ENCODE results near the gene LY9.
"Not testable (repeated sequence)": the region's sequence is repeated elsewhere in the genome, so short reads cannot be mapped to it uniquely, and the experiment has no call there.

LY9 gene

GRCh38 chr1:160863774-160864131 lies 67.8 kb downstream of the LY9 start:
- no peak for DNase-seq (ENCODE audit: extremely low read depth in 1 of 2, low read depth in 1 of 2)

DNA sequence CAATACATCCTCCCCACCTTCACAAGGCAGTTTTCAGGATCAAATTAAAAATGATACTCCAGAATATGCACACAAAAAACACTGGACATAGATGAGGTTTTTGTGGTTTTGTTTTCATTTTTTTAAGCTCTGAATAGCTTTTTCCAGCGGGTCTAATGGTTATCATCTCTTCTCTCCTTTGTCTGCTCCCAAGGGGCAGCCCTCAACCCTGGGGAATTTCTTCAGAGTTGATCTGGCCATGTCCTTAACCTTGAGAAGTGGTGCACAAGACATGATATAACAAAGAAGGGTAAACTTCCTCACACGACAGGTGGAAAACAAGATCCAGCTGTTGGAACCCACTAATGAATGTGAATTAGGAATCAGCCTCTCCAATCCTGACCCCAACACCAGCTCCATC lies 68.2 kb downstream of the LY9 start:
- no peak for DNase-seq (ENCODE audit: extremely low read depth in 1 of 2, low read depth in 1 of 2)

DNA sequence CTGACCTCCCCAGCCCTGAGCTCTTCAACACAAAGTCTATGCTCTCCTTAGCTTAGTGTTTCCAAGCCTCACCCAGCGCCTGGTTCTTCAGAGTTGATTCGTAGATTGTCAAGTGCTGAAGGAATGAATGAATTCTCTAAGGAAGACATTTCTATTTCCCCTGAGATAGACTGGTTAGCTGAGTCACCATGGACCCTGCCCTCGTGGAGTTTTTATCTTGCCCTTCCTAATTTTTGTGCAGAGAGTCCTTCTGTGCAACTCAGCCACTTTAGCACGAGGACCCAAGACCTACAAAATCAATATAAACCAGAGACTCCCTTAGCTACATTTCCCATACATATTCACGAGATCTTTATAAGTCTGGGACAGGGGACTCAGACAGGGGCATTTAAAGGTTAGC lies 69.4 kb downstream of the LY9 start:
- DNase-seq (ENCODE audit: extremely low read depth in 1 of 2, low read depth in 1 of 2) = no peak

DNA sequence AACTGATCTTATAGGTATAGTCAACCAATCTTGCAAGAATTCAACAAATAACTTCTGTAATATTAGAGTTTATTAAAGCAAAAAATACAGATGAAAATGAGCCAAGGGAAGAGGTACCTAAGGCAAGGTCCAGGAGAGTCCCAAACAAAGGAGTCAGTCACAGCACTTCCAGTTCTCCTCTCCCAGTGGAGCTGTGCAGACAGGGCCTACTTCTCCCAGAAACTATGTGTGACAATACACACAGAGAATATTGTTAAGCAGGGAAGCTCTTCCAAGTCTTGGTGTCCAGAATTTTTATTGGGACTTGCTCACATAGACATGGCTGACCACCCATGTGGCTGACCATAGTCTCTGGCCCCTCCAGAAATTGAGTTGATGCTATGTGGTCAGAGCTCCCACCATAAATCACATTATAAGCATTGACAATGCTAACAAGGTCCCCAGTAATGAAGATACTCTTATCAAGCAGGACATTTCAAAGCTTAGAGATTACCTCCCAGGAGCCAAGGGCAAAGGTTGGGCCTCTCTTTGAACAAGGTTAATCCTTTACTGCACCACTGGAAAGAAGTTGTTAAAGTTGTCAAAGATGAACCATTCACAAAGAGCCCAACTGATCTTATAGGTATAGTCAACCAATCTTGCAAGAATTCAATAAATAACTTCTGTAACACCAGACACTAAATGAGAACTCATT lies 70.2 kb downstream of the LY9 start:
- no peak for DNase-seq (ENCODE audit: extremely low read depth in 1 of 2, low read depth in 1 of 2)

DNA sequence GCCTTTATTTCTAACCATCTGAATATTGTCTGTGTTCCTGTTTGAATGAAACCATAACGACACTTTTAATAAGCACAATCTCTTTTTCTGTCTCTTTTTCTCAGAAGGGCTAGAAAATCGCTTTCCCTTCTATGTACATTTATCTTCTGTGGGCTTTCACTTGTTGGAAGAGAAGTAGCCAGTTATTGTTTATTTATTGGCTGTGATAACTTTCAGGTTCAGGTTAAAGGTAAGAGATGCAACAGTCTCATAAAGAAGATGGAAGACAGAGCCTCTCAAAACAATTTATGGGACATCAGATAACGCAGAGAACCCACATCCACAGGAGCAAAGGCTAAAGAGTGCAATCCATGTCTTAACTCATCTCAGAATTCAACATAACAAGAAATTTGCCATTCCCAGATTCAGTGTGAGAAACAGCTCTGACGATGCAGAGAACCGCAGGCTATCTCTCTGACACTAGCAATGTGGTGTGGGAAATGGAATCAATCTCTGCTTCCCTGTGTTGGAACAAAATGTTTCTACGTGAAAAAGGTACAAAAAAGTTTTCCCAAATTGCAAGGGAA lies 70.8 kb downstream of the LY9 start:
- no peak for DNase-seq (ENCODE audit: extremely low read depth in 1 of 2, low read depth in 1 of 2)

DNA sequence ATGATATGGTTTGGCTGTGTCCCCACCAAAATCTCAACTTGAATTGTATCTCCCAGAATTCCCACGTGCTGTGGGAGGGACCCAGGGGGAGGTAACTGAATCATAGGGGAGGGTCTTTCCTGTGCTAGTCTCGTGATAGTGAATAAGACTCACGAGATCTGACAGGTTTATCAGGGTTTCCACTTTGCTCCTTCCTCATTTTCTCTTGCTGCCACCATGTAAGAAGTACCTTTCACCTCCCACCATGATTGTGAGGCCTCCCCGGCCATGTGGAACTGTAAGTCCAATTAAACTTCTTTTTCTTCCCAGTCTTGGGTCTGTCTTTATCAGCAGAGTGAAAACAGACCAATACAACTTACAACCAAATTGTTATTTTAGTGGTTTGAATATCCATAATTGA lies 71.7 kb downstream of the LY9 start:
- DNase-seq (ENCODE audit: extremely low read depth in 1 of 2, low read depth in 1 of 2) = not testable (repeated sequence)

DNA sequence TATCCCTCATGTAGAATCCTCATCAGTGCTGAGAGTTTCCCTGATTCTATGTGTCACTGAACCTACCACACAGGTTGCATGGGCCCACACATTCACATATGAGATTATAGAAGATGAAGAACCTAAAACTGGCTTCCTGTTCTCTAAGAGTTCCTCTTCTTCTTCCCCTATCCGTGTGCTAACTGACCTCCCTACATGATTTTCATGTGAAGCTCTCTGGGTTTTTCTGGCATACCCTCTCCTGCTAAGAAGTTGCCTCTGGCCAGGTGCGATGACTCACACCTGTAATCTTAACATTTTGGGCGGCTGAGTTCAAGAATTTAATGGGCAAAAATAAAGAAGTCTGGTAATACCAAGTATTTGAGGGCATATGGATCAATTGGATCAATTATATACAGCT lies 72.2 kb downstream of the LY9 start:
- no peak for DNase-seq (ENCODE audit: extremely low read depth in 1 of 2, low read depth in 1 of 2)

- DNase-seq (ENCODE audit: extremely low read depth in 1 of 2, low read depth in 1 of 2) = no peak
These were observed 79.0 kb downstream of the LY9 start for GRCh38 chr1:160874935-160875334.

GRCh38 chr1:160875591-160875990 lies 79.6 kb downstream of the LY9 start:
- not testable (repeated sequence) for DNase-seq (ENCODE audit: extremely low read depth in 1 of 2, low read depth in 1 of 2)

DNA sequence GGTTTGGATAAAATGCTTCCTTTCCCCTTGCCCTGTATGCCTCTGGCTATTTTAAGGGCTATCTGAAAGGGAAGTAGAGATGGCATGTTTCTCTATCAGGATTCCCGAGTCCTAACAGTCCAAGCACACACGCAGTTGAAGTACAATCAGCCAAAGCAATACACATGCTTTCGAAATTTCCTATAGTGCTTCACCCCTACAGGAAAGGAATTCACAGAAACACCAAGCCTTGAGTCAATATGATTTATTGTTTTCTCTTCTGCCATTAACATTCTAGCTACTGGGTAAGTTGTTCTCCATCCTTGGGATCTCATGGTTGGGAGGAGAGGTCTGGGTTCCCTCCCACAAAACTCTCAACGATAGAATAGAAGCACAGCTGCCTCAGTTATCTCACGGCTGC lies 80.3 kb downstream of the LY9 start:
- no peak for DNase-seq (ENCODE audit: extremely low read depth in 1 of 2, low read depth in 1 of 2)

GRCh38 chr1:160877221-160877620 lies 81.2 kb downstream of the LY9 start:
- no peak for DNase-seq (ENCODE audit: extremely low read depth in 1 of 2, low read depth in 1 of 2)

Data from activated CD8-positive, alpha-beta memory T cell treated with anti-CD3 and anti-CD28 coated beads for 1 hour (primary cell).